BLaER1 (cell line): ENCODE results near the gene GPT2.
A peak's percentile ranks its signal among the peaks of the same experiment; 100 is the strongest.

Source experiments
- H3K27ac ChIP-seq: shearing (Covaris generic); formaldehyde crosslinking; 2 replicates; pipeline ENCODE4 v1.8.1; 2022
- H3K27me3 ChIP-seq: shearing (Covaris generic); formaldehyde crosslinking; 2 replicates; pipeline ENCODE4 v1.8.1; 2022
- H3K36me3 ChIP-seq: shearing (Covaris generic); formaldehyde crosslinking; 2 replicates; pipeline ENCODE4 v1.8.1; 2022
- H3K4me1 ChIP-seq: shearing (Covaris generic); formaldehyde crosslinking; 2 replicates; pipeline ENCODE4 v1.8.1; 2022
- H3K4me2 ChIP-seq: shearing (Covaris generic); formaldehyde crosslinking; 2 replicates; pipeline ENCODE4 v1.8.1; 2022
- H3K4me3 ChIP-seq: shearing (Covaris generic); formaldehyde crosslinking; 2 replicates; pipeline ENCODE4 v1.8.1; 2022
- H3K9ac ChIP-seq: shearing (Covaris generic); formaldehyde crosslinking; 2 replicates; pipeline ENCODE4 v1.8.1; 2022
- H3K9me3 ChIP-seq: shearing (Covaris generic); formaldehyde crosslinking; 2 replicates; pipeline ENCODE4 v1.8.1; 2022
- H4K20me1 ChIP-seq: shearing (Covaris generic); formaldehyde crosslinking; 2 replicates; pipeline ENCODE4 v1.8.1; 2022
- Cebpa-rat ChIP-seq: shearing (Covaris generic); IDR thresholded peaks from 2 replicates; pipeline ENCODE4 v1.8.1; 2022

Gene GPT2, protein sequence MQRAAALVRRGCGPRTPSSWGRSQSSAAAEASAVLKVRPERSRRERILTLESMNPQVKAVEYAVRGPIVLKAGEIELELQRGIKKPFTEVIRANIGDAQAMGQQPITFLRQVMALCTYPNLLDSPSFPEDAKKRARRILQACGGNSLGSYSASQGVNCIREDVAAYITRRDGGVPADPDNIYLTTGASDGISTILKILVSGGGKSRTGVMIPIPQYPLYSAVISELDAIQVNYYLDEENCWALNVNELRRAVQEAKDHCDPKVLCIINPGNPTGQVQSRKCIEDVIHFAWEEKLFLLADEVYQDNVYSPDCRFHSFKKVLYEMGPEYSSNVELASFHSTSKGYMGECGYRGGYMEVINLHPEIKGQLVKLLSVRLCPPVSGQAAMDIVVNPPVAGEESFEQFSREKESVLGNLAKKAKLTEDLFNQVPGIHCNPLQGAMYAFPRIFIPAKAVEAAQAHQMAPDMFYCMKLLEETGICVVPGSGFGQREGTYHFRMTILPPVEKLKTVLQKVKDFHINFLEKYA

GRCh38 chr16:46883690-46884512 lies at the start of gene GPT2:
GPT2 (plus strand) TSS chr16:46884362; CDS start chr16:46884716, 354 bp downstream.
- Histone ChIP-seq H3K4me2 (peak within 1 kb of the TSS; percentile 88), H3K4me3 (peak within 1 kb of the TSS; percentile 92), H4K20me1 (peaks cover 36% of the 10 kb centered on the region), H3K9ac (peak within 1 kb of the TSS; percentile 94), H3K9me3 (no peaks in the 10 kb centered on the region), H3K4me1 (peaks cover 51% of the 10 kb centered on the region), H3K36me3 (peaks cover 31% of the 10 kb centered on the region), H3K27me3 (no peaks in the 10 kb centered on the region), H3K27ac (peak within 1 kb of the TSS; percentile 88)
- peak; percentile 86 for TF ChIP-seq Cebpa-rat

DNA sequence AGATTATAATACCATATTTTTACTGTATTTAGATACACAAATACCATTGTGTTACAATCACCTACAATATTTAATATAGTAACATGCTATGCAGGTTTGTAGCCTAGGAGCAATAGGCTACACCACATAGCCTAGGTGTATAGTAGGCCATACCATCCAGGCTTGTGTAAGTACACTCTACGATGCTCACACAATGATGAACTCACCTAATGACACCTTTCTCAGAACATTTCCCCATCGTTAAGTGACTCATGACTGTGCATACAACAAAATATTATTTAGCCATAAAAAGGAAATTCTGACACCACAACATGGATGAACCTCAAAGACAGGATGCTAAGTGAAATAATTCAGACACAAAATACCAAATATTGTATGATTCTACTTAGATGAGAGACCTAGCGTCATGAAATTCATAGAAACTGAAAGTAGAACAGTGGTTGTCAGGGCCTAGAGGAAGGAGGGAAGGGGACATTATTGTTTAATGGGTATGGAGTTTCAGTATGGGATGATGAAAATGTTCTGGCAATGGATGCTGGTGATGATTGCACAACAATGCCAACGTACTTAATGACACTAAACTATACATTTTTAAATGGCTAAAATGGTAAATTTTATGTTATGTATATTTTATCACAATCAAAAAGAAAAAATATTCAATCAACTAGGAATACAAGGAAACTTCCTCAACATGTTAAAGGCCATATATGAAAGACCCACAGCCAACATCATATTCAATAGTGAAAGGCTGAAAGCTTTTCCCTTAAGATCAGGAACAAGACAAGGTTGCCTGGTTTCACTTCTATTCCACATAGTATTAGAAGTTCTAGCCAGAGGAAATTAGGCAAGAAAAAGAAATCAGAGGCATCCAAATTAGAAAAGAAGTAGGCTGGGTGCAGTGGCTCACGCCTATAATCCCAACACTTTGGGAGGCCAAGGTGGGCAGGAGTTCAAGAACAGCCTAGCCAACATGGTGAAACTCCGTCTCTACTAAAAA lies 47.3 kb upstream of the GPT2 start:
- H3K9ac ChIP-seq, result no peak overlapping the region
- no peak overlapping the region for H3K4me2 ChIP-seq
- no peak overlapping the region for H3K4me3 ChIP-seq
- H3K36me3 ChIP-seq, result no peaks in the 10 kb centered on the region
- no peaks in the 10 kb centered on the region for H3K27me3 ChIP-seq
- 0 out of 2 replicates have a peak, but pooled peaks cover 4% of the 10 kb centered on the region for H3K9me3 ChIP-seq
- no peak overlapping the region for H3K27ac ChIP-seq
- no peaks in the 10 kb centered on the region for H4K20me1 ChIP-seq
- peaks cover 3% of the 10 kb centered on the region; the same call in 1 of the 2 replicates for H3K4me1 ChIP-seq
- TF ChIP-seq Cebpa-rat, result no peak

DNA sequence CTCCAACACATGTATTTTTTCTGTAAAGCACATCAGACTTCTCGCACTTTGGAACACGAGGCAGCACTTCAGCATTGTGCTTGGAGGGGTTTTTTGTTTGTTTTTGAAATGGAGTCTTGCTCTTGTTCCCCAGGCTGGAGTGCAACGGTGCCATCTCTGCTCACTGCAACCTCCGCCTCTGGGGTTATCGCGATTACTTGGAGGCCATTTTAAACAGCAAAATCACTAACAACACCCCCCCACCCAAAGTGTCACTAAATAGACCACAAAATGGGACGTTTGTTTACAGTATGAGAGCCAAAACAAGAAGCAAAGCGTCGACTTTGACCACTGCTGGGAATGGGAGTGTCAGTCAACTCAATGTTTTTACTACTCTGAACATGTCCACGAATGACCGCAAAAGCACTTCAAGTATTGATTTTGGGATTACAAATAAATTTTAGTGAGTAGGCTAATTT lies 44.1 kb upstream of the GPT2 start:
- H3K9me3 ChIP-seq, result peaks cover 27% of the 10 kb centered on the region
- H3K4me2 ChIP-seq, result no peak overlapping the region
- no peaks in the 10 kb centered on the region for H3K36me3 ChIP-seq
- H3K27me3 ChIP-seq, result no peaks in the 10 kb centered on the region
- no peak overlapping the region for H3K4me3 ChIP-seq
- H4K20me1 ChIP-seq, result no peaks in the 10 kb centered on the region
- H3K9ac ChIP-seq, result no peak overlapping the region
- H3K27ac ChIP-seq, result no peak overlapping the region
- TF ChIP-seq Cebpa-rat, result no peak
- H3K4me1 ChIP-seq, result no peaks in the 10 kb centered on the region

GRCh38 chr16:46842192-46842895 lies 41.8 kb upstream of the GPT2 start:
- Histone ChIP-seq H3K27ac (no peak overlapping the region), H3K27me3 (no peaks in the 10 kb centered on the region), H3K4me3 (no peak overlapping the region), H3K36me3 (no peaks in the 10 kb centered on the region), H3K4me2 (no peak overlapping the region), H3K4me1 (no peaks in the 10 kb centered on the region), H3K9ac (no peak overlapping the region), H3K9me3 (peaks cover 27% of the 10 kb centered on the region), H4K20me1 (no peaks in the 10 kb centered on the region)
- TF ChIP-seq Cebpa-rat, result no peak

DNA sequence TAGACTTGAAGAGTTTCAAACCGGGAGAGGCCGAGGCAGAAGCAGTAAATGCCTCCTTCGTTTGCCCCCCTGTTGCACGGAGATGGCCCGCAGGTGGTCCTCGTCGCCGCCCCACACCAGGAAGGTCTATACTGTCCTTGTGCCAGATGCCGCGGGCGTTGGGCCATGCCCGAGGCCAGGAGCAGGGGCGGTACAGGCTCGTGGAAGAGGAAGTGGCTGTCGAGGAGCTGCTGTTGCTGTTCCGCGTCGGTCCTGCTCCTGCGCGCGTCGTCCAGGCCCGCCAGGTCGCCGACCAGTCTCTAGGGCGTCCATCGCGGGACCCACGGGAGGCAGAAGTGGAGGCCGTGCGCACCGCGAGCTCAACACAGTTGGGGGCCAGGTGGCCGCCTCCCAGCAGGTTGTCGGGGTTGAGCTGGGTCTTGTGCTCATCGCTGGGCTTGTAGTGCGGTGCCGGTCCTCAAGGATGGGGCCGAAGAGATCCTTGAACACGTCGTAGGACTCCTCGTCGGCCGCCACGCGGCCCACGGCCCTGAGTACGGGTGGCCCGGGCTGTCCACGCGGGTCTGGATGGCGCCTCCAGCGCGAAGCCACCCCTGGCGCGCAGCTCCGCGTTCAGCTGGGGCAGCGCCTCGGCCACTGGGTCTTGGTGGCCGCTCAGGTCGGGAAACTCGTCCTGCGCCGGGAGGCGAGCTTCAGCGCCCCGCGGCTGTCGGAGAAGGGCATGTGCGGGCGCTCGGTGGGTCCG lies 40.1 kb upstream of the GPT2 start:
- no peaks in the 10 kb centered on the region for H4K20me1 ChIP-seq
- no peak for TF ChIP-seq Cebpa-rat
- peaks cover 27% of the 10 kb centered on the region for H3K9me3 ChIP-seq
- no peaks in the 10 kb centered on the region for H3K27me3 ChIP-seq
- H3K4me1 ChIP-seq, result no peaks in the 10 kb centered on the region
- no peak overlapping the region for H3K4me2 ChIP-seq
- H3K4me3 ChIP-seq, result no peak overlapping the region
- no peak overlapping the region for H3K9ac ChIP-seq
- no peaks in the 10 kb centered on the region for H3K36me3 ChIP-seq
- H3K27ac ChIP-seq, result no peak overlapping the region

DNA sequence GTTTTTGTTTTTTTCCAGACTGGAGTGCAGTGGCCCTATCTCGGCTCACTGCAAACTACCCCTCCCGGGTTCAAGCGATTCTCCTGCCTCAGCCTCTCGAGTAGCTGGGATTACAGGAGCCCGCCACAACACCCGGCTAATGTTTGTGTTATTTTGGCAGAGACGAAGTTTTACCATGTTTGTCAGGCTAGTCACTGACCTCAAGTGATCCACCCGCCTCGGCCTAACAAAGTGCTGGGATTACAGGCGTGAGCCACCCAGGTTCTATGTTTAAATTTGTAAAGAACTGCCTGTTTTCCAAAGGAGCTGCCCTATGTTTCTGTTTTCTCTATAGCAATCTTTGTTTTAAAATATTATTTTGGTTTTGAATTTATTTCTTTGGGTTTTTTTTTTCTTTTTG lies 39.4 kb upstream of the GPT2 start:
- TF ChIP-seq Cebpa-rat, result no peak
- peaks cover 27% of the 10 kb centered on the region for H3K9me3 ChIP-seq
- H3K4me2 ChIP-seq, result no peak overlapping the region
- H3K36me3 ChIP-seq, result no peaks in the 10 kb centered on the region
- no peaks in the 10 kb centered on the region for H3K27me3 ChIP-seq
- H3K27ac ChIP-seq, result no peak overlapping the region
- no peak overlapping the region for H3K4me3 ChIP-seq
- no peak overlapping the region for H3K9ac ChIP-seq
- no peaks in the 10 kb centered on the region for H3K4me1 ChIP-seq
- H4K20me1 ChIP-seq, result no peaks in the 10 kb centered on the region

GRCh38 chr16:46845952-46846351 lies 38.2 kb upstream of the GPT2 start:
- Histone ChIP-seq H3K27ac (no peak overlapping the region), H3K4me2 (no peak overlapping the region), H3K9me3 (peaks cover 27% of the 10 kb centered on the region), H3K27me3 (no peaks in the 10 kb centered on the region), H3K9ac (no peak overlapping the region), H3K4me3 (no peak overlapping the region), H3K36me3 (no peaks in the 10 kb centered on the region), H3K4me1 (no peaks in the 10 kb centered on the region), H4K20me1 (no peaks in the 10 kb centered on the region)
- TF ChIP-seq Cebpa-rat, result no peak
